Measurements from ENCODE around the gene LUZP2. TPM values are rescaled to one million over a fixed set of nuclear protein-coding genes. Genes with fewer than 3 reads are reported as not detected.
"Not testable (repeated sequence)": the region's sequence is repeated elsewhere in the genome, so short reads cannot be mapped to it uniquely, and the experiment has no call there.

Gene LUZP2
- total and polyA plus RNA-seq, 4 experiments from 2014 or later: not detected

- DNase-seq: no peak
- no peaks in the 10 kb centered on the region for H3K27me3 Mint-ChIP-seq
- POLR2A ChIA-PET (ENCODE audit: partially characterized antibody): no interaction called here
These were observed 448.0 kb downstream of the LUZP2 start for GRCh38 chr11:24944891-24945290.

GRCh38 chr11:24949406-24949805 is 452.6 kb downstream of the LUZP2 start:
- H3K9me3 ChIP-seq (ENCODE audit: control insufficient read depth in 1 of 2, low read length in 2 of 2): no peaks in the 10 kb centered on the region
- no peak for DNase-seq
- CTCF ChIA-PET (ENCODE audit: partially characterized antibody): no interaction called here
- POLR2A ChIA-PET (ENCODE audit: partially characterized antibody): no interaction called here
- Mint-ChIP-seq H3K4me3 (no peak overlapping the region), H3K36me3 (no peaks in the 10 kb centered on the region), H3K9me3 (peaks cover 0 to 23% (median 6%) of the 10 kb centered on the region in 8 donors), H3K4me1 (no peaks in the 10 kb centered on the region), H3K27me3 (no peaks in the 10 kb centered on the region), H3K27ac (no peak overlapping the region)
- intact Hi-C loops (cut with micrococcal nuclease): no loop called here
- H3K36me3 ChIP-seq (ENCODE audit: insufficient read depth, low read length): no peaks in the 10 kb centered on the region
- no peaks in the 10 kb centered on the region for H3K4me1 ChIP-seq (ENCODE audit: insufficient read depth, low read length)
- no peaks in the 10 kb centered on the region for H3K27me3 ChIP-seq (ENCODE audit: insufficient read depth, low read length)
- no peak overlapping the region for H3K27ac ChIP-seq (ENCODE audit: low read depth, low read length)
- H3K4me3 ChIP-seq (ENCODE audit: low read length in 2 of 2): no peak overlapping the region

More at GRCh38 chr11:24944891-24945290, 448.0 kb downstream of the LUZP2 start:
- H3K36me3 ChIP-seq (ENCODE audit: insufficient read depth, low read length): no peaks in the 10 kb centered on the region
- intact Hi-C loops (cut with micrococcal nuclease): no loop called here
- H3K27me3 ChIP-seq (ENCODE audit: insufficient read depth, low read length): no peaks in the 10 kb centered on the region
- H3K4me1 ChIP-seq (ENCODE audit: insufficient read depth, low read length): no peaks in the 10 kb centered on the region
- H3K27ac Mint-ChIP-seq: no peak overlapping the region
- no peak overlapping the region for H3K27ac ChIP-seq (ENCODE audit: low read depth, low read length)
- no peak overlapping the region for H3K4me3 ChIP-seq (ENCODE audit: low read length in 2 of 2)
- CTCF ChIA-PET (ENCODE audit: partially characterized antibody): no interaction called here
- H3K4me1 Mint-ChIP-seq: no peaks in the 10 kb centered on the region
- no peak overlapping the region for H3K4me3 Mint-ChIP-seq
- no peaks in the 10 kb centered on the region for H3K36me3 Mint-ChIP-seq
- no peaks in the 10 kb centered on the region for H3K9me3 ChIP-seq (ENCODE audit: control insufficient read depth in 1 of 2, low read length in 2 of 2)
- H3K9me3 Mint-ChIP-seq: peaks cover 2 to 26% (median 7%) of the 10 kb centered on the region in 8 donors

- Mint-ChIP-seq H3K36me3 (no peaks in the 10 kb centered on the region), H3K27me3 (no peaks in the 10 kb centered on the region), H3K27ac (no peak overlapping the region), H3K4me1 (no peaks in the 10 kb centered on the region), H3K4me3 (no peak overlapping the region), H3K9me3 (peaks cover 0 to 18% (median 5%) of the 10 kb centered on the region in 8 donors)
- DNase-seq: no peak
- ChIA-PET CTCF (ENCODE audit: partially characterized antibody) (no interaction called here), POLR2A (ENCODE audit: partially characterized antibody) (no interaction called here)
- no peaks in the 10 kb centered on the region for H3K27me3 ChIP-seq (ENCODE audit: insufficient read depth, low read length)
- no peak overlapping the region for H3K27ac ChIP-seq (ENCODE audit: low read depth, low read length)
- intact Hi-C loops (cut with micrococcal nuclease): no loop called here
- H3K4me3 ChIP-seq (ENCODE audit: low read length in 2 of 2): no peak overlapping the region
- H3K36me3 ChIP-seq (ENCODE audit: insufficient read depth, low read length): no peaks in the 10 kb centered on the region
- no peaks in the 10 kb centered on the region for H3K9me3 ChIP-seq (ENCODE audit: control insufficient read depth in 1 of 2, low read length in 2 of 2)
- H3K4me1 ChIP-seq (ENCODE audit: insufficient read depth, low read length): no peaks in the 10 kb centered on the region
These were observed 467.0 kb downstream of the LUZP2 start for GRCh38 chr11:24963852-24964251.

GRCh38 chr11:24965748-24966147 is 468.9 kb downstream of the LUZP2 start:
- Mint-ChIP-seq H3K9me3 (peaks cover 0 to 19% (median 7%) of the 10 kb centered on the region in 8 donors), H3K36me3 (no peaks in the 10 kb centered on the region), H3K27ac (no peak overlapping the region), H3K27me3 (no peaks in the 10 kb centered on the region), H3K4me1 (no peaks in the 10 kb centered on the region), H3K4me3 (no peak overlapping the region)
- intact Hi-C loops (cut with micrococcal nuclease): no loop called here
- H3K36me3 ChIP-seq (ENCODE audit: insufficient read depth, low read length): no peaks in the 10 kb centered on the region
- ChIA-PET POLR2A (ENCODE audit: partially characterized antibody) (no interaction called here), CTCF (ENCODE audit: partially characterized antibody) (no interaction called here)
- H3K27me3 ChIP-seq (ENCODE audit: insufficient read depth, low read length): no peaks in the 10 kb centered on the region
- H3K9me3 ChIP-seq (ENCODE audit: control insufficient read depth in 1 of 2, low read length in 2 of 2): no peaks in the 10 kb centered on the region
- no peak for DNase-seq
- H3K27ac ChIP-seq (ENCODE audit: low read depth, low read length): no peak overlapping the region
- H3K4me1 ChIP-seq (ENCODE audit: insufficient read depth, low read length): no peaks in the 10 kb centered on the region
- no peak overlapping the region for H3K4me3 ChIP-seq (ENCODE audit: low read length in 2 of 2)

GRCh38 chr11:24993903-24994302 is 497.1 kb downstream of the LUZP2 start:
- H3K27ac Mint-ChIP-seq; H3K4me1 ChIP-seq (ENCODE audit: insufficient read depth, low read length); H3K36me3 Mint-ChIP-seq; H3K27me3 Mint-ChIP-seq; H3K4me3 ChIP-seq (ENCODE audit: low read length in 2 of 2); H3K27me3 ChIP-seq (ENCODE audit: insufficient read depth, low read length); intact Hi-C loops (cut with micrococcal nuclease); DNase-seq; H3K27ac ChIP-seq (ENCODE audit: low read depth, low read length); H3K4me3 Mint-ChIP-seq; H3K36me3 ChIP-seq (ENCODE audit: insufficient read depth, low read length); CTCF ChIA-PET (ENCODE audit: partially characterized antibody); H3K9me3 ChIP-seq (ENCODE audit: control insufficient read depth in 1 of 2, low read length in 2 of 2); H3K4me1 Mint-ChIP-seq; POLR2A ChIA-PET (ENCODE audit: partially characterized antibody): not testable (repeated sequence)
- H3K9me3 Mint-ChIP-seq: peaks cover 1 to 15% (median 3%) of the 10 kb centered on the region in 8 donors

- DNase-seq; H3K4me1 Mint-ChIP-seq; H3K9me3 ChIP-seq (ENCODE audit: control insufficient read depth in 1 of 2, low read length in 2 of 2); H3K27me3 ChIP-seq (ENCODE audit: insufficient read depth, low read length); H3K27ac ChIP-seq (ENCODE audit: low read depth, low read length); H3K27me3 Mint-ChIP-seq; H3K4me3 ChIP-seq (ENCODE audit: low read length in 2 of 2); H3K4me3 Mint-ChIP-seq; H3K4me1 ChIP-seq (ENCODE audit: insufficient read depth, low read length); H3K36me3 ChIP-seq (ENCODE audit: insufficient read depth, low read length); H3K27ac Mint-ChIP-seq; CTCF ChIA-PET (ENCODE audit: partially characterized antibody); intact Hi-C loops (cut with micrococcal nuclease); H3K36me3 Mint-ChIP-seq; POLR2A ChIA-PET (ENCODE audit: partially characterized antibody): not testable (repeated sequence)
- peaks cover 0 to 18% (median 9%) of the 10 kb centered on the region in 8 donors for H3K9me3 Mint-ChIP-seq
These were observed 503.1 kb downstream of the LUZP2 start for GRCh38 chr11:24999929-25000328.

GRCh38 chr11:25037431-25037830 is 540.6 kb downstream of the LUZP2 start:
- ChIA-PET CTCF (ENCODE audit: partially characterized antibody) (no interaction called here), POLR2A (ENCODE audit: partially characterized antibody) (no interaction called here)
- H3K9me3 Mint-ChIP-seq: peaks cover 2 to 28% (median 11%) of the 10 kb centered on the region in 8 donors
- intact Hi-C loops (cut with micrococcal nuclease): no loop called here
- H3K36me3 Mint-ChIP-seq: no peaks in the 10 kb centered on the region
- H3K27me3 Mint-ChIP-seq: no peaks in the 10 kb centered on the region
- H3K4me3 Mint-ChIP-seq: no peak overlapping the region
- H3K4me1 ChIP-seq (ENCODE audit: insufficient read depth, low read length): no peaks in the 10 kb centered on the region
- no peaks in the 10 kb centered on the region for H3K36me3 ChIP-seq (ENCODE audit: insufficient read depth, low read length)
- no peaks in the 10 kb centered on the region for H3K27me3 ChIP-seq (ENCODE audit: insufficient read depth, low read length)
- H3K4me3 ChIP-seq (ENCODE audit: low read length in 2 of 2): no peak overlapping the region
- no peak overlapping the region for H3K27ac Mint-ChIP-seq
- H3K27ac ChIP-seq (ENCODE audit: low read depth, low read length): no peak overlapping the region
- H3K4me1 Mint-ChIP-seq: no peaks in the 10 kb centered on the region
- H3K9me3 ChIP-seq (ENCODE audit: control insufficient read depth in 1 of 2, low read length in 2 of 2): peaks cover 0 to 4% of the 10 kb centered on the region in 2 donors
- no peak for DNase-seq

- CTCF ChIA-PET (ENCODE audit: partially characterized antibody): no interaction called here
These were observed 541.3 kb downstream of the LUZP2 start for GRCh38 chr11:25038131-25038530.

More at GRCh38 chr11:25038131-25038530, 541.3 kb downstream of the LUZP2 start:
- no peaks in the 10 kb centered on the region for H3K27me3 ChIP-seq (ENCODE audit: insufficient read depth, low read length)
- H3K36me3 Mint-ChIP-seq: no peaks in the 10 kb centered on the region
- no peaks in the 10 kb centered on the region for H3K27me3 Mint-ChIP-seq
- H3K36me3 ChIP-seq (ENCODE audit: insufficient read depth, low read length): no peaks in the 10 kb centered on the region
- POLR2A ChIA-PET (ENCODE audit: partially characterized antibody): no interaction called here
- H3K4me3 Mint-ChIP-seq: no peak overlapping the region
- no peak overlapping the region for H3K4me3 ChIP-seq (ENCODE audit: low read length in 2 of 2)
- H3K9me3 Mint-ChIP-seq: peaks cover 6 to 26% (median 11%) of the 10 kb centered on the region in 8 donors
- DNase-seq: no peak
- H3K4me1 Mint-ChIP-seq: no peaks in the 10 kb centered on the region
- no peaks in the 10 kb centered on the region for H3K4me1 ChIP-seq (ENCODE audit: insufficient read depth, low read length)
- intact Hi-C loops (cut with micrococcal nuclease): no loop called here
- H3K9me3 ChIP-seq (ENCODE audit: control insufficient read depth in 1 of 2, low read length in 2 of 2): peaks cover 0 to 4% of the 10 kb centered on the region in 2 donors
- no peak overlapping the region for H3K27ac Mint-ChIP-seq
- H3K27ac ChIP-seq (ENCODE audit: low read depth, low read length): no peak overlapping the region

Data from CD4-positive, alpha-beta memory T cell (primary cell).